ENCODE data around the gene ITGA7. TPM values are rescaled to one million over a fixed set of nuclear protein-coding genes. Genes with fewer than 3 reads are reported as not detected.
A peak's percentile ranks its signal among the peaks of the same experiment; 100 is the strongest.

The ITGA7 gene
- total RNA-seq, 4 donors from 2014 or later = 7.9 to 16.9 (median 9.8) TPM

DNA sequence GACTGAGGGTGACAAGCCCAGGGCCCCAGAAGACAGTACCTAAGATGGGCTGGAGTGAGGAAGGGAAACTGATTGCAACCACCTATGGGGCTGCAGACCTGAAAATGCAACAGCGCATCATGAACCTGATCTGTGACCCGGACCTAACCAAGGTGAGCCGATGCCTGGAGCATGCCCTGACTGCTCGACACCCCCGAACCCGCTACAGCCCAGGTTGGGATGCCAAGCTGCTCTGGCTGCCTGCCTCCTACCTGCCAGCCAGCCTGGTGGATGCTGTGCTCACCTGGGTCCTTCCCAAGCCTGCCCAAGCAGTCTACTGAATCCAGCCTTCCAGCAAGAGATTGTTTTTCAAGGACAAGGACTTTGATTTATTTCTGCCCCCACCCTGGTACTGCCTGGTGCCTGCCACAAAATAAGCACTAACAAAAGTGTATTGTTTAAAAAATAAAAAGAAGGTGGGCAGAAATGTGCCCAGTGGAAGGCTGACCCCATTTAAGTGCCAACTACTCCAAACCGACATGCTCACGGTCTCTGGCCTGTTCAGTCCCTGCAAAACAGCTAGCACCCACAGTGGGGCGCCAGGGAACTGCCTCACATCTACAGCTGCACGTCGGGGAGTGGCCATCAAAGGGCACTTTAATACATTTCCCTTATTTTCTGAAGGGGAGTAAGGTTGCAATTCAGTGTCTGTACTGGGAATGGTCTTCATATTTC lies 16.7 kb upstream of the ITGA7 start:
- no peaks in the 10 kb centered on the region for H3K9me3 ChIP-seq

DNA sequence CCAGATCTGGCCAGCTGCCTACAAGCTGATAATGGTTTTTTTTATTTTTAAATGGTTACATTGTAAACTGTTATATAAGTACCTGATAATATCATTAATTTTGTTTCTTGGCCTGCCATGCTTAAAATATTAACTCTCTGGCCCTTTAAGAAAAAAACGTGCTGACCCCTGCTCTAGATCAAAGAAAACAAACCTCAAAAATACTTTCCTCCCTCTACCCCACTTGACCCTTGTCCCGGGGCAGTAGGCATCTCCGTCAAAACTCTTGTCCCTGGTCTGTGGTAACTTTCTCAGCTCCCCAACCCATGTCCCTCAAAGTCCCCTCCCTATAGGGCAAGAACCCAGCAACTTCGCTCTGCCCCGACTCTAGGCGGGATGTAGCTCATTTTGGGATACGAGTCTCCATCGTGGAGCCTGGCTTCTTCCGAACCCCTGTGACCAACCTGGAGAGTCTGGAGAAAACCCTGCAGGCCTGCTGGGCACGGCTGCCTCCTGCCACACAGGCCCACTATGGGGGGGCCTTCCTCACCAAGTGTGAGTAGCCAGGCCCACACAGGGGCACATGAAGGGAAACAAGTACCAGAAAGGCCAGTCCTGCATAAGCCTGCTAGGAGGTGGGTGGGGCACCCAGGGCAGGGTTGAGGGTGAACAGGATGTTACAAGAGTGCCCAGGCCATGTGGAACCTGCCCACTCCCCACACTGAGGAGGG lies 16.0 kb upstream of the ITGA7 start:
- peaks cover 30 to 61% of the 10 kb centered on the region in 2 donors for H3K4me1 ChIP-seq
- 34 to 49% methylated on average over 10 of the region's 10 CpGs for whole genome bisulfite sequencing, 2 donors
- DNase-seq = no peak
- H3K9me3 ChIP-seq = no peaks in the 10 kb centered on the region
- peaks cover 24 to 27% of the 10 kb centered on the region in 2 donors for H3K36me3 ChIP-seq
- TF ChIP-seq, protein P1, sequence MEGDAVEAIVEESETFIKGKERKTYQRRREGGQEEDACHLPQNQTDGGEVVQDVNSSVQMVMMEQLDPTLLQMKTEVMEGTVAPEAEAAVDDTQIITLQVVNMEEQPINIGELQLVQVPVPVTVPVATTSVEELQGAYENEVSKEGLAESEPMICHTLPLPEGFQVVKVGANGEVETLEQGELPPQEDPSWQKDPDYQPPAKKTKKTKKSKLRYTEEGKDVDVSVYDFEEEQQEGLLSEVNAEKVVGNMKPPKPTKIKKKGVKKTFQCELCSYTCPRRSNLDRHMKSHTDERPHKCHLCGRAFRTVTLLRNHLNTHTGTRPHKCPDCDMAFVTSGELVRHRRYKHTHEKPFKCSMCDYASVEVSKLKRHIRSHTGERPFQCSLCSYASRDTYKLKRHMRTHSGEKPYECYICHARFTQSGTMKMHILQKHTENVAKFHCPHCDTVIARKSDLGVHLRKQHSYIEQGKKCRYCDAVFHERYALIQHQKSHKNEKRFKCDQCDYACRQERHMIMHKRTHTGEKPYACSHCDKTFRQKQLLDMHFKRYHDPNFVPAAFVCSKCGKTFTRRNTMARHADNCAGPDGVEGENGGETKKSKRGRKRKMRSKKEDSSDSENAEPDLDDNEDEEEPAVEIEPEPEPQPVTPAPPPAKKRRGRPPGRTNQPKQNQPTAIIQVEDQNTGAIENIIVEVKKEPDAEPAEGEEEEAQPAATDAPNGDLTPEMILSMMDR (IDR thresholded peaks at IDR 0.05) = no peak
- H3K4me3 ChIP-seq (replicated peaks in 1 of 3) = no peak overlapping the region
- H3K27me3 ChIP-seq = no peaks in the 10 kb centered on the region
- intact Hi-C loops (cut with DNase I) = no loop called here
- peak overlapping the region; percentile 45 to 62 (median 52) for H3K27ac ChIP-seq

More for the DNA sequence above, 16.7 kb upstream of the ITGA7 start:
- Histone ChIP-seq H3K27me3 (no peaks in the 10 kb centered on the region), H3K27ac (peak overlapping the region in 2 of 3 donors; percentile 45 to 52), H3K36me3 (peaks cover 24 to 27% of the 10 kb centered on the region in 2 donors), H3K4me3 (replicated peaks in 1 of 3) (no peak overlapping the region), H3K4me1 (peaks cover 30 to 60% of the 10 kb centered on the region in 2 donors)
- peak; percentile 69 to 70 for DNase-seq
- TF ChIP-seq, protein P1 (IDR thresholded peaks at IDR 0.05) = peak in 5 of 6 experiments; percentile 24 to 55 (median 38)
- TF ChIP-seq POLR2A (IDR thresholded peaks at IDR 0.05) = no peak
- 56 to 60% methylated on average over 9 to 10 of the region's 11 CpGs for WGBS, 2 donors
- intact Hi-C loops (cut with DNase I) = no loop called here

DNA sequence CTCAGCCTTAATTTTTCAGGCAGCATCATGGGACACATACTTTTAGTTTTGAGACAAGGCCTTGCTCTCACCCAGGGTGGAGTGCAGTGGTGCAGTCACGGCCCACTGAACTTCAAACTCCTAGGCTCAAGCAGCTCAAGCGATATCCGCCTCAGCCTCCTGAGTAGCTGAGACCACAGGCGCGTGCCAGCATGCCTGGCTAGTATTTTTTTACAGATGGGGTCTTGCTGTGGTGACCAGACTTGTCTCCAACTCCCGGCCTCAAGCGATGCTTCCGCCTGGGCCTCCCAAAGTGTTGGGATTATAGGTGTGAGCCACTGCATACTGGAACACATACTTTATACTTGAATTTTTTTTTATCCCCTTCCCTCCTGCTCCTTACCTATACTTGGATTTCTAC lies 15.2 kb upstream of the ITGA7 start:
- Histone ChIP-seq H3K4me1 (peaks cover 33 to 66% of the 10 kb centered on the region in 2 donors), H3K27me3 (no peaks in the 10 kb centered on the region), H3K27ac (peak overlapping the region; percentile 45 to 65 (median 52)), H3K4me3 (replicated peaks in 1 of 3) (no peak overlapping the region), H3K36me3 (peaks cover 24 to 27% of the 10 kb centered on the region in 2 donors), H3K9me3 (no peaks in the 10 kb centered on the region)
- 27 to 56% methylated on average over 8 of the region's 8 CpGs for WGBS, 2 donors
- TF ChIP-seq POLR2A (IDR thresholded peaks at IDR 0.05) = no peak
- TF ChIP-seq, protein P1 (IDR thresholded peaks at IDR 0.05) = no peak
- intact Hi-C loops (cut with DNase I) = no loop called here
- DNase-seq = peak; percentile 85 to 86

DNA sequence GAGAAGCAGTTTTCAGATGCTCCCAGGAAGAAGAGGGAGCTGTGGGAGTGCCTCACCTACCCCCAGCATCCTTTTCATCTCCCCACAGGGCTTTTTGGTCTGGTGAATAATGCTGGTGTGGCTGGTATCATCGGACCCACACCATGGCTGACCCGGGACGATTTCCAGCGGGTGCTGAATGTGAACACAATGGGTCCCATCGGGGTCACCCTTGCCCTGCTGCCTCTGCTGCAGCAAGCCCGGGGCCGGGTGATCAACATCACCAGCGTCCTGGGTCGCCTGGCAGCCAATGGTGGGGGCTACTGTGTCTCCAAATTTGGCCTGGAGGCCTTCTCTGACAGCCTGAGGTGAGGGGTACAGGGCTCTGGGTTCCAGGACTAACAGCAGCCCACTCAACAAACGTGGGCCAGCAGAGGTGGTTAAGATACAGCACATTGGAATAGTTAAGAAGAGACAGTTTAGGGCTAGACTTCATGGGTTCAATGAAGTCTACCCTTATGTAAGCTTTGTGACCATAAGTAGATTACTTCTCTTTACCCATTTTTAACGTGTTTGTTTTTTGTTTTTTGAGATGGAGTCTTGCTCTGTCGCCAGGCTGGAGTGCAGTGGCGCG lies 14.0 kb upstream of the ITGA7 start:
- no peak overlapping the region for H3K4me3 ChIP-seq (replicated peaks in 1 of 3)
- peak overlapping the region in 2 of 3 donors; percentile 29 to 45 for H3K27ac ChIP-seq
- WGBS, 2 donors = 72 to 80% methylated on average over 12 to 14 of the region's 14 CpGs
- no peaks in the 10 kb centered on the region for H3K9me3 ChIP-seq
- TF ChIP-seq, protein P1 (IDR thresholded peaks at IDR 0.05) = no peak
- no peak for TF ChIP-seq POLR2A (IDR thresholded peaks at IDR 0.05)
- no peaks in the 10 kb centered on the region for H3K27me3 ChIP-seq
- intact Hi-C loops (cut with DNase I) = no loop called here
- peaks cover 33 to 67% of the 10 kb centered on the region in 2 donors for H3K4me1 ChIP-seq
- DNase-seq = no peak
- peaks cover 22 to 24% of the 10 kb centered on the region in 2 donors for H3K36me3 ChIP-seq
